Measurements from ENCODE around the gene EIF2D.

DNA sequence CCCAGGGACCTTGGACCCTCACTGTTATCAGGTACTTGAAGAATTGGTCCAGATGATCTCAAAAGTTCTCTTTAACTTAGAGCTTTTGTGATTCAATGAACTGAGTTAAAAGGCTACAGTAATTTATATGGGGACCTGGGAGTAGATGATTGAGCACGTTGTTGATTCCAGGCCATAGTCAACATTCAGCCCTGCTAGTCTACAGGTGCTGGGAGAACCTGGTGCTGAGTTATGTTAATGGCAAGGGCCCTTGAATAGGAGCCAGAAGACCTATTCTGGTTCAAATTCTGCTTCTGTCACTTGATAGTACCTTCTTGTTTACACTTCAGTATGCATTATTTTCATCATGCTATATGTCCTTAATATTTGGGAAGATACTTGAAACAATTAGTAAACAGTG, 34.2 kb upstream of the EIF2D start:
- TF ChIP-seq PHB2 (IDR thresholded peaks at IDR 0.05; ENCODE audit: partially characterized antibody) (no peak), POLR2A (IDR thresholded peaks at IDR 0.05; ENCODE audit: insufficient read depth in 1 of 2, low read depth in 2 of 2, low read length in 2 of 2) (no peak)
